GM18520 (cell line): ENCODE results near the gene TMCC2.

Source experiments
- ATAC-seq: cut with Tn5 transposase; IDR thresholded peaks from one replicate; pipeline ENCODE4 v1.9.1; 2021; ENCODE audit not compliant: unreplicated experiment

The TMCC2 gene

DNA sequence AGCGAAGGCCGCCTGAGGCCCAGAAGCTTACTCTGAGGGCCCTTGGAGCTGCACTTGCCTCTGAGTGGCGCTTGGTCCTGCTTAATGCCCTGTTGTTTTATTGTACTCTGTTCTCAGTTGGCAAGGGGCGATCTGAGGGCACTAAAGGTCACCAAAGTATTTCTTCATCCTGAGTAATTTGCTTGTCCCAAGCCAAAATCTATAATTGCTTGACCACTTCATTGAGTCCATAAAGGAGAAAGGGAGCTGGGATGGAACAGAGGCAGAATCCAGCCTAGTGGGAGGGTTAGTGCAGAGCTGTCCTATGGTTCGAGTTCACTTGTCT, 94.2 kb downstream of the TMCC2 start:
- no peak for ATAC-seq
